ENCODE results near the gene DOCK1. TPM values are rescaled to one million over a fixed set of nuclear protein-coding genes. Genes with fewer than 3 reads are reported as not detected.
"Not testable (repeated sequence)": the region's sequence is repeated elsewhere in the genome, so short reads cannot be mapped to it uniquely, and the experiment has no call there.

The DOCK1 gene
- total RNA-seq, 2 donors from 2014 or later: 46.4 to 49.0 TPM

DNA sequence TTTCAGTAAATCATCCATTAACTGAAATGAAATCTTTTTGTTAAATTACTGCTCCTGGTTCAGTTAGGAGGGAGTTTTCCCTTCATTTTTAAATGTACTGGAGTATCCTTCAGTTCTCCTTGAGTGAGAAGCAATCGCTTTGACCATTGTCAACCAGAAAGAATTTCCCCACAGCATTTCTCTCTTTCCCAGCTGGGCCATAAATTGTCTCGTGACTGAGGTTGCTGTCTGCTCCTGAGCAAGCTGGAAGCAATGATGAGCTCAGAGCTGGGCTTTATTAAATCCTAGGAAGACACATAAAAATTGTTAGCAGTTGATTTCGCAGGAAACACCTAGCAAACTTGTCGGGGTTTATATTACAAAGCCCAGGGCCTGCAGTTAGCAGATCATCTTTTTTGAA, 393.2 kb downstream of the DOCK1 start:
- Histone ChIP-seq H3K36me3 (no peaks in the 10 kb centered on the region), H3K4me1 (peaks cover 9% of the 10 kb centered on the region), H3K27ac (no peak overlapping the region), H3K9me3 (no peaks in the 10 kb centered on the region), H3K9ac (ENCODE audit: low read depth in 2 of 2, low read length in 2 of 2) (no peak overlapping the region), H3K27me3 (no peaks in the 10 kb centered on the region), H3K4me3 (no peak overlapping the region)
- no peak for DNase-seq
- TF ChIP-seq, protein P1, sequence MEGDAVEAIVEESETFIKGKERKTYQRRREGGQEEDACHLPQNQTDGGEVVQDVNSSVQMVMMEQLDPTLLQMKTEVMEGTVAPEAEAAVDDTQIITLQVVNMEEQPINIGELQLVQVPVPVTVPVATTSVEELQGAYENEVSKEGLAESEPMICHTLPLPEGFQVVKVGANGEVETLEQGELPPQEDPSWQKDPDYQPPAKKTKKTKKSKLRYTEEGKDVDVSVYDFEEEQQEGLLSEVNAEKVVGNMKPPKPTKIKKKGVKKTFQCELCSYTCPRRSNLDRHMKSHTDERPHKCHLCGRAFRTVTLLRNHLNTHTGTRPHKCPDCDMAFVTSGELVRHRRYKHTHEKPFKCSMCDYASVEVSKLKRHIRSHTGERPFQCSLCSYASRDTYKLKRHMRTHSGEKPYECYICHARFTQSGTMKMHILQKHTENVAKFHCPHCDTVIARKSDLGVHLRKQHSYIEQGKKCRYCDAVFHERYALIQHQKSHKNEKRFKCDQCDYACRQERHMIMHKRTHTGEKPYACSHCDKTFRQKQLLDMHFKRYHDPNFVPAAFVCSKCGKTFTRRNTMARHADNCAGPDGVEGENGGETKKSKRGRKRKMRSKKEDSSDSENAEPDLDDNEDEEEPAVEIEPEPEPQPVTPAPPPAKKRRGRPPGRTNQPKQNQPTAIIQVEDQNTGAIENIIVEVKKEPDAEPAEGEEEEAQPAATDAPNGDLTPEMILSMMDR (IDR thresholded peaks at IDR 0.05): no peak
- intact Hi-C loops (cut with DNase I): no loop called here

DNA sequence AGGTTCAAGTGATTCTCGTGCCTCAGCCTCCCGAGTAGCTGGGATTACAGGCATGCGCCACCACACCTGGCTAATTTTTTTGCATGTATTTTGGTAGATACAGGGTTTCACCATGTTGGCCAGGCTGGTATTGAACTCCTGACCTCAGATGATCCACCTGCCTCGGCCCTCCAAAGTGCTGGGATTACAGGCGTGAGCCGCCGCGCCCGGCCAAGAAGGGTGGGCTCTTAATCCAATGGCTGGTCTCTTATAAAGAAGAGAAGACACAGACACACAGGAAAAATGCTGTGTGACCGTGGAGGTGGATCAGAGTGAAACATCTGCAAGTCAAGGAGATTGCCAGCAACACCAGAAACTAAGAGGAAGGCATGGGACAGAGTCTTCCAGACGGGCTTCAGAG, 394.0 kb downstream of the DOCK1 start:
- H3K9me3 ChIP-seq; H3K9ac ChIP-seq (ENCODE audit: low read depth in 2 of 2, low read length in 2 of 2); H3K36me3 ChIP-seq; H3K27me3 ChIP-seq; intact Hi-C loops (cut with DNase I); DNase-seq; H3K27ac ChIP-seq; H3K4me1 ChIP-seq; H3K4me3 ChIP-seq: not testable (repeated sequence)

DNA sequence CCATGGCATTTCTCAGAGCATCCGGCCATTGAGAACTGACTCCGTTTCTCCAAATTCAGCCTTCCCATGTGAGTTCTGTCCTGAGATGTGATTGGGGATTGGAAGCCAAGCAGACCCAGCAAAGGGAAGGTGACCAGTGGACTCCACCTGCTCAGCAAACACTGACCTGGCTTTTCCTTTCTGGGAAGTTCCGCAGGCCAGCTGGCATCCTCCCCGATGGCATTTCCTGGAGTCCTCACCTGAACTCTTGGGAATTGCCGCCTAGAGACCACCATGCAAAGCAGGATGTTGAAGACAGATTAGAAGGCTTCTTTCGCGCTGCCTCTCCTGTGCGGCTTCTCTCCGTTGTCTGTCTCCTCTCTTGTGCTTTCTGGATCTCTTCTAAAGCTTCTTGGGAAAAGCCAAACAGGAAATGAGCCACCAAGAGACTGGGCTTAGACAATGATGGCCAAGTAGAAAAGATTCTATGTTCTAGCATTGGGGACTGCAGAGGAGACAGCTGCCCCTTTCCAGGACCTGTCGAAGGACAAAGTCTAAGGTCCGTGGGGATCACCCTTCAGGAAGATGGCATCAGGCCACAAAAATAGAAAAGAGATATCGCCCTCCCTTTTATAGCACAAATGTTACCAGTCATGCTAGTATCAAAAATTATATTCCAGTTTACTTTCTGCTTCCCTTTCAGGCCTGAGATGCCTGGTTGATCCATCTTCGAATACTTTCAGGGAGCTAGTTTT, 394.9 kb downstream of the DOCK1 start:
- intact Hi-C loops (cut with DNase I): no loop called here
- TF ChIP-seq, protein P1 (IDR thresholded peaks at IDR 0.05): no peak
- Histone ChIP-seq H3K9me3 (no peaks in the 10 kb centered on the region), H3K27me3 (no peaks in the 10 kb centered on the region), H3K9ac (ENCODE audit: low read depth in 2 of 2, low read length in 2 of 2) (peak overlapping the region in 1 of 2 donors; percentile 55), H3K36me3 (no peaks in the 10 kb centered on the region), H3K4me1 (peaks cover 9% of the 10 kb centered on the region), H3K27ac (peak overlapping the region; percentile 71), H3K4me3 (no peak overlapping the region)
- DNase-seq: peak; percentile 46

DNA sequence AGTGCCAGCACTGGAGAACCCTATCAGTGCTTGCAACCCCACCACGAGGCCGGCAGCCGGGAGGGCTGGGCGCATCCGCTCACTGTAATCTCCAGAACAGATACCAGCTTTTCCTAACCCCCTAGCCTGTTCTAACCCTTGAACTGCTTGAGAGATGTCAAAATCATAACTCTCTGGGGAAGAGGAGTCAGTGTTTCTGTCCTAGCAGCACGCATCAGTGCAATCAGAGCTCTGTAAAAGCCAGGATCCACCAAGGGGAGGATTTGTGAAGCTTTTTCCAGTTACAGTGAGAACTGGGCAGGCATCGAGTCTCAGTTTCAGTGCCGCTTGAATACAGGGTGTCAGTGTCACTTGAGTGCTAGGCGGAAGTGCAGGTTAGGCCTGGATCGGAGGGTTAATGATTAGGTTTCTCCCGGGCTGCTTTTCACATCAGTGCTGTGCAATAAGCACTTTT, 395.7 kb downstream of the DOCK1 start:
- DNase-seq: peak; percentile 63
- Histone ChIP-seq H3K9ac (ENCODE audit: low read depth in 2 of 2, low read length in 2 of 2) (peak overlapping the region in 1 of 2 donors; percentile 55), H3K9me3 (no peaks in the 10 kb centered on the region), H3K4me1 (peaks cover 9% of the 10 kb centered on the region), H3K27ac (peak overlapping the region; percentile 71), H3K27me3 (no peaks in the 10 kb centered on the region), H3K36me3 (no peaks in the 10 kb centered on the region), H3K4me3 (no peak overlapping the region)
- TF ChIP-seq, protein P1 (IDR thresholded peaks at IDR 0.05): no peak
- intact Hi-C loops (cut with DNase I): no loop called here

DNA sequence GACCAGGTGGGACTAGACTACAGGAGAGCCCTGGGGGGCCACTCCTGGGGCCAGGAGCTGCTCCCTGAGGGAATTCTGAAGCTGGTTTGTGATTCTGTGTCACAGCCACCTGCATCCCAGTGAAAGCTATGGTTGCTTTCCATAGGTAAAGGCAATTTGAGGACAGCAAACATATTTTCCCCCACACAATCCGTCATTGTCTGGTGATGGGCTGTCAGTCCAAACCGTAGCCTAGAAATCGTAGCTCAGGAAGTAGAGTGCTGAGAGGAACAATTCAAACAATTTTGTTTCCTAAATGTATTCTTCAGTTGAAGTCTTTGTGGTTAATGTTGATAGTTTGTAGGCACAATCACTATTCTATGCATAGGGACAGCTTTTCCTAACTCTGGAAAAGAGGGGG, 397.1 kb downstream of the DOCK1 start:
- TF ChIP-seq, protein P1 (IDR thresholded peaks at IDR 0.05): no peak
- intact Hi-C loops (cut with DNase I): no loop called here
- H3K9ac ChIP-seq (ENCODE audit: low read depth in 2 of 2, low read length in 2 of 2): no peak overlapping the region

DNA sequence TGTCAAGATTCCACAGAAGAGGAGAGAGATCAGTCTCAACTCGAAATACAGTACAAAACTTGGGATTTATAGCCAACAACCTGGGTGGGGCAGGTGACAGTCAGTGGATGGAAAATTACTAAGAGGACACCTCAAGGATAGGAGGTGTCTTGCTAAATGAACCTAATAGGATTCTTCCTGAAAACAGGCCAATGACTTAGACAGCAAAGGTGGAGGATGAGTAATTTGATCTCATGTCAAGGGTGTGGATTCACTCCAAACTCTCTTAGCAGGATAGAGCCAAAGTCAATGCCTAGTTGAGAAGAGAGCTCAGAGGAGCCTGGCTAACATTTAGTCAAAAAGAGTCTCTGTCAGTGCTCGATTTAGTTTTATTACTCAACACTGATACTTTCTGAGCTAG, 397.9 kb downstream of the DOCK1 start:
- no peak for DNase-seq
- H3K9ac ChIP-seq (ENCODE audit: low read depth in 2 of 2, low read length in 2 of 2): no peak overlapping the region
- no peaks in the 10 kb centered on the region for H3K27me3 ChIP-seq
- no peaks in the 10 kb centered on the region for H3K36me3 ChIP-seq
- no peak overlapping the region for H3K27ac ChIP-seq
- intact Hi-C loops (cut with DNase I): no loop called here
- TF ChIP-seq, protein P1 (IDR thresholded peaks at IDR 0.05): no peak
- peaks cover 9% of the 10 kb centered on the region for H3K4me1 ChIP-seq
- H3K9me3 ChIP-seq: no peaks in the 10 kb centered on the region
- H3K4me3 ChIP-seq: no peak overlapping the region

More for the DNA sequence above, 397.1 kb downstream of the DOCK1 start:
- H3K36me3 ChIP-seq: no peaks in the 10 kb centered on the region
- no peak for DNase-seq
- no peaks in the 10 kb centered on the region for H3K9me3 ChIP-seq
- no peak overlapping the region for H3K27ac ChIP-seq
- no peak overlapping the region for H3K4me3 ChIP-seq
- H3K27me3 ChIP-seq: no peaks in the 10 kb centered on the region
- peaks cover 9% of the 10 kb centered on the region for H3K4me1 ChIP-seq

Measured in colonic mucosa (tissue), 4 donors.